NCI-H345 treated with DMSO at 0.1 percent for 48 hours (cell line): ENCODE measurements around the gene CST3.
"Not testable (repeated sequence)": the region's sequence is repeated elsewhere in the genome, so short reads cannot be mapped to it uniquely, and the experiment has no call there.

ENCODE experiments used
- DNase-seq: peaks from one replicate; lab custom pipeline; 2025; ENCODE audit not compliant: unreplicated experiment; lab: John Stamatoyannopoulos, UW

The CST3 gene

GRCh38 chr20:23629017-23629541, 8.7 kb downstream of the CST3 start:
- DNase-seq, result no peak

- DNase-seq, result no peak
Measured at GRCh38 chr20:23628402-23629016, 9.2 kb downstream of the CST3 start.

GRCh38 chr20:23627501-23627900, 10.3 kb downstream of the CST3 start:
- DNase-seq, result no peak

GRCh38 chr20:23626040-23626620, 11.6 kb downstream of the CST3 start:
- no peak for DNase-seq

- DNase-seq, result no peak
Measured at GRCh38 chr20:23625236-23625964, 12.4 kb downstream of the CST3 start.

GRCh38 chr20:23624324-23624691, 13.4 kb downstream of the CST3 start:
- DNase-seq, result no peak

- no peak for DNase-seq
Measured at GRCh38 chr20:23623666-23624323, 14.0 kb downstream of the CST3 start.

- DNase-seq, result no peak
Measured at GRCh38 chr20:23622839-23623343, 14.9 kb downstream of the CST3 start.

GRCh38 chr20:23622401-23622800, 15.4 kb downstream of the CST3 start:
- not testable (repeated sequence) for DNase-seq

- DNase-seq, result not testable (repeated sequence)
Measured at GRCh38 chr20:23620670-23621386, 16.9 kb downstream of the CST3 start.

- no peak for DNase-seq
Measured at GRCh38 chr20:23614163-23614562, 23.6 kb downstream of the CST3 start.

GRCh38 chr20:23613676-23614075, 24.1 kb downstream of the CST3 start:
- DNase-seq, result no peak

- DNase-seq, result no peak
Measured at GRCh38 chr20:23612396-23612795, 25.4 kb downstream of the CST3 start.

- DNase-seq, result no peak
Measured at GRCh38 chr20:23609486-23610109, 28.2 kb downstream of the CST3 start.

- DNase-seq, result no peak
Measured at GRCh38 chr20:23608251-23608846, 29.4 kb downstream of the CST3 start.

GRCh38 chr20:23607497-23608245, 30.1 kb downstream of the CST3 start:
- no peak for DNase-seq

- DNase-seq, result peak; percentile 41
Measured at GRCh38 chr20:23606652-23607049, 31.1 kb downstream of the CST3 start.

GRCh38 chr20:23605867-23606651, 31.7 kb downstream of the CST3 start, which contains the start of gene CST9:
Gene CST9, minus strand, starts transcription at chr20:23605917. Its CDS starts 53 bp downstream, at chr20:23605864.
- no peak for DNase-seq
